NOMO-1 (cell line): Measurements from ENCODE around the gene TMEM47.

Experiments used
- DNase-seq, 2 experiments: peaks; one replicate each; lab custom pipeline; 2025; ENCODE audit not compliant: unreplicated experiment in 2 of 2; lab: John Stamatoyannopoulos, UW

The TMEM47 gene

DNA sequence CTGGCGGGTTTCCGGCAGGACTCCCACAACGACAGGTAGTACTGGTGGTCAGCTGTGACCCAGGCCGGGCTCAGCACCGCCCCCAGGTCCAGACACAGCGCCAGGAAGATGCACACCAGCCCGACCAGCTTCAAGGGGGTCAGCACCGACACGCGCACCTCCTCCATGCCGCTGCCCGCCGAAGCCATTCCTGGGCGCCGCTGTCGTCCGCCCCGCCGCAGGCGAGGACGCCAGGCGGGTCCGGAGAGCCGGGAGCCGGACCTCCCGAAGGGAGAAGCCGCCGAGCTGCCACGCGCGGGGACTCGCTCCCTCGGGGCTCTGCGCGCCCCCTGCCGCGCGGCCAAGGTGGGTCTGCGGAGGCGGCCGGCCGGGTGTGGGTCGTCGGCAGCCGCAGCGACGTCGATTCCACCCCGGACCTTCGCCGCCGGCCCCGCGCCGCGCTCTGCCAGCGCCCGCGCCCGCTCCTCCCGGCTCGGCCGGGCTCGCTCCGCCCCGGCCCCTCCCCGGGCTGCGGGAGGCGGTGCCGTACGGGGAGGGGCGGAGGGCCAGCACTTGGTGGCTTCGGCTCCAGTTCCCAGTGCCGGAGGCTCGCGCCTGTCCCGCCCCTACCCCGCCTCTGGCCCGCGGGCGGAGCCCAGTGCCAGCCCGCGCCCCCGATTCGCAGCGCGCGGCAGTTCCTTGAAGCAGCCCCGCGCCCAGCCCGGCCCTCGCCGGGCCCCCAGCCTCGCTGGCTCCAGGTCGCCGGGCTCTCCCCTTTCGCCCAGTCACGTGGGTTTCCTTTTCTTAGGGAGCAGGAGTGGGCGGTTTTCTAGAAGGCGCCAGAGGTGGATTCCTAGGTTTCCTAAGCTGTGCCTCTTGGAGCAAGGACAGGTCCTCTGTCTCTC lies at the start of gene TMEM47:
TSS of gene TMEM47 (minus strand) at position 444 of the 884 bp plus-strand sequence. CDS start at position 188, 256 bp downstream.
- DNase-seq = no peak

- no peak for DNase-seq
Observed at GRCh38 chrX:34687095-34687494, 30.0 kb upstream of the TMEM47 start.

DNA sequence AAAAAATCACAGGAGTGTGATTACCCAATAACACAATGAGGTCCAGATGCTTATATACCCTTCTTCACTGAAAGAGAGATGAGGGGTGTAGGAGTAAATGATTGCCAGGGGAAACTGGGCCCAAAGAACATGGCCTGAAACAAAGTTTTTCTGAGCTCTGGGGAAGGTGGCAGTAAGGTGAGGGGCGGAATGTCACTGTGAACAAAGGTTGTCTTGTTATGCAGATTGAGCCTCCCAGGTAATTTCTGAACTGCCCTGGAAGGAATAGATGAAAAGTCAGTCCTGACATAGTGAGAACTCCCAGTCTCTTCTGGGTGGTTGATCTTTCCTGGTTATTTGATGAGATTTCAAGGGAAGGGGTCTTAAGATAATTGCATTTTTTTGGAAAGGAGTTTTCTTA lies 2.5 kb upstream of the TMEM47 start:
- no peak for DNase-seq

DNA sequence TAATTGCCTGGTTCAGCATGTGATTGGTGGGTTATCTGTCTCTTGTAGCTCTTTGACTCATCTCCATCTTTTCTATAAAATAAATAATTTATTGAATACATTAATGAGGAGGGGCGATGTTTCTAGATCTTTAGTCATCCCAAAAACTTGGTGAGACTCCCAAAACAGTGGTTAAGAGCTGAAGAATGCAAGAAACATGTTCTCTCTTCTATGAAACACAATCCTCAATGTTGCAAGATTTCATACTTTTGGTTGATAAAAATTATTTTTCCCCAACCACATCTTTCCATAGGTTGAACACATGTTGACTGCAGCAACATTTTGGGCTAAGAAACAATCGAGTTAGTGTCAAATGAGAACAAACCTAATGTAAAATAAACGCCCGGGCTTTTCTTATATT lies 1.2 kb upstream of the TMEM47 start:
- no peak for DNase-seq

- DNase-seq = no peak
Observed at GRCh38 chrX:34657726-34658070, 613 bp upstream of the TMEM47 start.

DNA sequence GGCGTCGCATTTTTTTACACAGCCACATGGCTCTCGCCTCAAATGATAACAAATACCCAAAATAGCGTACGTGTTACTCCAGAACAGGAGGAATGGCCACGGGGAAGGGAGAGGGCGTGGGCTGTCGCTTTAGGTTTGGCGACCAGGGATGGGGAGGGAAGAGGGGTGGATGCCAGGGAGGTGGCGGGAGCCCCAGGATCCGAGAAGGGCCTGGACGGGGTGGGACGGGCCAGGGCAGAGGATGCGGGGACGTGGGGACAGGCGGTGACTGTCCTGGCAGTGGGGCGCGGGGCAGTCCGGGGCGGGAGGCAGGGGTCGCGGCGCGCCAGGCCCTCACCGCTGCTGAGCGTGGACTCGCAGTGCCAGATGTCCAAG lies 631 bp downstream of the TMEM47 start:
- DNase-seq = no peak

GRCh38 chrX:34655501-34656455 lies 1.3 kb downstream of the TMEM47 start:
- no peak for DNase-seq

DNA sequence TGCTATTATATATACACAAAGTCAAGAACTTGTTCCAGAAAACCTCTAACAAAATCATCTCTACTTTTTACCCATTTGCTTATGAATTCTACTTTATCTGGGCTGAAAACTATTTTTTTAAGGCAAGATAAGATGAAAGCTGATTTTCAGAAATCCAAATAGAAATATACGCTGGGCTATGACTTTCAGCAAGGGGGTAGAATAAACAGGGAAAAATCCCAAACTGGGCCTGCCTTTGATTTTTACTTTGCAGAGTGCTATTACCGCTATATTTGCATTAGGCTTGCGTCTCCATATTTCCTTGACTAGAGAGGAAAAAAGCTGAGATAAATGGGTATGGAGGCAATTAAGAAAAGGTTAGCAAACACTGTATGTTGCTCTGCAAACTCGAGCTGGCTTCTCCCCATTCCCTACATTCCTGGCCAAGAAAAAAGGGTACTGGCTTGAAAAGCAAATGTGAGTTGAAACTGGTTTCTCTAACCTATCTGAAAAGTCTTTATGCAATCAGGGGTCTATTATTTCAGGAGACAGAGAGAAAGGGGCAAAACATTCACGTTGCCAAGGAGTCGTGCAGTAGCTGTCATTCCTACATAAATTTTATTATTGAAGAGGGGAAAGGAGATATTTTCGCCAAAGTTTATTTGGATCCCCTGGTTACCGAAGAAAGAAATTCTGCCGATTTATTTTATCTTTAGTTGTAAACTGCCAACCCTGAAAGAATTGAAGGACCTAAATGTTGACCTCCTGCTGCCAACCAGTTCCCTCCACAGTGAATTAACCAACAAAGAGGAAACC lies 2.2 kb downstream of the TMEM47 start:
- no peak for DNase-seq

DNA sequence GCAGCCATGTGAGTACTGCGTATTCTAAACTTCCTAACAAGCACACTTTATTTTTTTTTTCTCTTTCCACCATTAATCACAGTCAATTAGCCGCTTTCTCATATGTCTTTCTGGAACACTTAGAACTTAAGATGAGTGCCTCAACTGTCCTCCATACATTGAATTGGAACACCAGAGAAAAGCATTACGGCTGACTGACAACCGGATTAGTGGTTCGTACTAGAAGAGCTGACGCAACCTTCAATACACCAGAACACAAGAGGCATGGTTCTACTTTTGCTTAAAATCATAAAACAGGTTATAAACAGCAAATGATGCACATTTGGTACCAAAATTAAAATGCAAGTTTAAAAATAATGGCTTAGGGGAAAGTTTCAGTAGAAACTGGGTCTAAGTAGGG lies 3.3 kb downstream of the TMEM47 start:
- DNase-seq = no peak

DNA sequence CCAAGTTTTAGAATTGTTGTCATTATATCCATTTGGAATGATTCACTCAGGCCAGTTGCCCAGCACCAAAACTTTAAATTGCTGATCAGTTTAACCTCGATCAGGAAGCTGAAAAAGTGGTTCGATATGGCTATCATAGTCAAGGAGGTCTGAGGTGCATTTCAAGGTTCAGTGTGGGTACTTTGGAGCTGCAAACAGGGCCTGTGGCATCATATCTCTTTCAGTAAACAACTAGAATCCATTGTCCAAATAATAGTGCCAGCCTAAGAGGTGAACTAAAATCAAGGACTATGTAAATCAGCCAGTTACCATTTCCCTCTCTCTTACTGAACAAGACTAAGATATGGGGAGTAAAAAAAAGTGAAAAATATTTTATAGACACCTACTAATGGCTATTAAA lies 14.2 kb downstream of the TMEM47 start:
- no peak for DNase-seq

GRCh38 chrX:34638116-34638515 lies 19.0 kb downstream of the TMEM47 start:
- DNase-seq = peak; percentile 6 to 8

GRCh38 chrX:34634349-34634748 lies 22.7 kb downstream of the TMEM47 start:
- DNase-seq = no peak

GRCh38 chrX:34632384-34632783 lies 24.7 kb downstream of the TMEM47 start:
- DNase-seq = no peak

DNA sequence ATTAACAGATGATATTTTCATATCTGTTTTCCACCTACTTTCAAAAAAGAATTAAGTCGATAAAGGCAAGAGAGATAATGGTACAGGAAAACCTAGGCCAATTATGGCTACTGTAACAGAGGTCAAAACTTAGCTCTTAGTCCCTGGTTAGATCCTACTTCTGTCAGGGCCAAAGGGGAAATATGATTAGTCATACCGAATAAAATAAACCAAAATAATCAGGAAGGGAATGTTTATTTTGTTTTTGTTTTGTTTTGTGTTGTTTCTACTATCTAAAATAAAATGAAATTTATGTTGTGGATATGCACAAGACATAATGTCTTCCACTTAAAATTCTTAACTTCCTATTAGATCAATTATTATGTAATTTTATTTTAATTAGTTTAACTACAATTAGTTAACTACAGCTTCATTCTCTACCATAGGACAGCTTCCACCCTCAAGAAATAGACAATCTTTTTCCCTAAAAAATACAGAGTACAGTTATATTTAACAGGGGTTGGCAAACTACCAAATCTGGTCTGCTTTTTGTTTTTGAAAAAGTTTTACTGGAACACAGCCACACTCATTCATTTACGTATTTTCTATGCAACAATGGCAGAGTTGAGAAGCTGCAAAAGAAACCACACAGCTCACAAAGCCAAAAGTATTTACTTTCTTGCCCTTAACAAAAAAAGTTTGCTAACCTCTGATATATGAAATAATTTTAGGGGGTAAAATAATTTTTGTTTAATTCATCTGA lies 25.4 kb downstream of the TMEM47 start:
- no peak for DNase-seq

DNA sequence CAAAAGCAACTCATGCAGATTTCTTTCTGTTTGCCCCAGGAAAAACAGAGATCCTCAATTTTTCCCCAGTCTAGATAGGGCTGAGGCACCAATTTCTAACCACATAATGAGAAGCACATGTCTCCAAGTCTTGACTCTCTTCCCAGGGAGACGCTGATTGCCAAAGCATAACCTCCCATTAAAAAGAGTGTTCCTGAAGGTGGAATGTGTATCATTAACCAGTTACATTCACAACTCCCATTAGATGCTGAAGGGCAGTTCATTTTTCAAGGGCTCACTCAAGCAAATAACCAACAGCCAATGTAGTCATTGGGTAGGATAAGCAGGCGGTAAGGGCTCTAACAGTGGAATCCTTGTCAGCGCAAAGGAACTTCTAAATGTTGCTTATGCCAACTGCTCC lies 27.5 kb downstream of the TMEM47 start:
- no peak for DNase-seq

GRCh38 chrX:34624416-34624815 lies 32.7 kb downstream of the TMEM47 start:
- DNase-seq = no peak

DNA sequence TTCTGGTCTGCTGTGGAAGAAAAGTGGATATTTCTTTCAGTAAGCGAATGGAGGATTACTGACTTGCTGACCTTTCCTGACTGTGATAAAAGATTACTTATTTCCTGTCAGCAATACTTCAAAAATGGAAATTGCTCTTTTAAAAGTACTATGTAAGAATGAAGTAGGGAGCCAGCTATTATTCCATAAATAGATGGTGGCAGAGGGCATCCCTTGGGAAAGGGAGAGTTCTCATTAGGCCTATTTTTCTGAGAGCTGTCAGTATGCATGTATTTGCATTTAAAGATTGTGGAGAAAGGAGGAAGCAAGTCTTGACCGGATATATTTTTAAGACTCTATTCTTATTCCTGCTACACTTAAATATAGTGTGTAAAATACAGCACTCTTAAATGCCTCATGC lies 37.2 kb downstream of the TMEM47 start:
- DNase-seq = no peak

DNA sequence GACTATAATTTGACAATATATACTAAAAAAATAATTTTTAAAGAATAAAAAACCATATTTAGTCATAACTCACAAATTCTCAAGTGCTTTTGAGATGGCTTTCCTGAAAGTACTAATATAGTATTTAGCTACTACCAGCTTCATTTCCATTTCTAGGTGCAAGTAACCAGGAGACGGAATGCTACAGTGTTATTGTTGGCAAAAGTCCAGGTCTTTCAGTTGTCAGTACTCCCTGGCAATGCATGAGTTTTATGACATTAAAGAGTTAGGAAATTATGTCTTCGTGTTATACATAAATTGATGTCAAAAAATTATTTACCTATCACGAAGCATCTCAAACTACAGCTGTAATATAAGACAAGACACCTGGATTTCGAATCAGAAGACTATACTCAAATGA lies 45.0 kb downstream of the TMEM47 start:
- no peak for DNase-seq

DNA sequence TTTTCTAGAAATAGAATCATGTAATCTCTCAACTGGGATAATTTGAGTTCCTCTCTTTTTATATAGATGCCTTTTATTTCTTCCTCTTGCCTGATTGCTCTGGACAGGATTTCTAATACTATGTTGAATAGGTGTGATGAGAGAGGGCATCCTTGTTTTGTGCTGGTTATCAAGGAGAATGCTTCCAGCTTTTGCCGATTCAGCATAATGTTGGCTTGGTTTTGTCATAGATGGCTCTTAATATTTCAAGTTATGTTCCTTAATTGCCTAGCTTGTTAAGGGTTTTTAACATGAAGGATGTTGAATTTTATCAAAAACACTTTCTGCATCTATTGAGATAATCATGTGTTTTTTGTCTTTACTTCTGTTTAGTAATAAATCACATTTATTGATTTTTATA lies 58.7 kb downstream of the TMEM47 start:
- DNase-seq = no peak

DNA sequence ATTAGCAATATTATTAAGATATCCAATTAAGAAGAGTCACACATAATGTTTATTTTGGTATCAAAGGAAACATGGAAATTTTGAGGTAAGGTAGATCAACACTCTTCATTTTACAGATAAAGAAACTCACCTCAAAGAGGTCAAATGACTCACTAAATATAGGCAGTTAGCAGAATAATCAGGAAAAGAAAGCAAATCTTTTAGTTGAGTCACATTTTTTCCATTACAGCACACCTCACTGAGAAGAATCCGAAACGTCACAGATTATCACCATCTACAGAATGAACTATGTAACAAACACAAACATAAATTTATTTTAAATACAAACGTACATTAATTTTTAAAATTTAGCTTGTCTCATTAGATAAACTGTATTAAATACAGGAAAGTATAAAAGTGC lies 70.1 kb downstream of the TMEM47 start:
- DNase-seq = no peak
